Right atrium auricular region (tissue), 2 donors: ENCODE data around the gene PRKCH. TPM values are rescaled to one million over a fixed set of nuclear protein-coding genes. Genes with fewer than 3 reads are reported as not detected.
"Not testable (repeated sequence)": the region's sequence is repeated elsewhere in the genome, so short reads cannot be mapped to it uniquely, and the experiment has no call there.

Experiments
- DNase-seq: peaks from one replicate; pipeline ENCODE4 v3.0.0-alpha.2; 2019; ENCODE audit warnings: low spot score
- H3K27ac ChIP-seq, 2 donors: fragments of 200-600 bp; sonication (generic); 1 replicate in 1 of 2; 2 replicates in 1 of 2; pipeline ENCODE4 v1.5.1; 2016 to 2019
- H3K27me3 ChIP-seq, 2 donors: fragments of 200-600 bp; sonication (generic); one replicate each; pipeline versions ENCODE4 v1.5.1 to v1.6.0; 2017 to 2019
- H3K36me3 ChIP-seq: fragments of 200-600 bp; sonication (generic); one replicate; pipeline ENCODE4 v1.5.1; 2016
- H3K4me1 ChIP-seq, 2 donors: fragments of 200-600 bp; sonication (generic); one replicate each; pipeline versions ENCODE4 v1.5.1 to v1.6.0; 2017 to 2019
- H3K4me3 ChIP-seq, 2 donors: fragments of 200-600 bp; sonication (generic); 1 replicate in 1 of 2; 2 replicates in 1 of 2; pipeline ENCODE4 v1.5.1; 2017 to 2019; ENCODE audit warnings: mild to moderate bottlenecking in 1 of 2, moderate library complexity in 1 of 2
- H3K9me3 ChIP-seq, 2 donors: fragments of 200-600 bp; sonication (generic); one replicate each; pipeline ENCODE4 v1.5.1; 2019
- total RNA-seq, 2 donors: library from RNA; depleted of rRNA; stranded (reverse); fragments of >200 nt; gene quantifications; one replicate each; pipeline ENCODE4 v1.1.0, GENCODE V29; 2016
- TF ChIP-seq, protein P1 (sequence below), 2 donors: fragments of 200-600 bp; sonication (generic); IDR thresholded peaks; one replicate each; pipeline ENCODE4 v1.5.1; 2019; ENCODE audit warnings: antibody characterized with exemption in 2 of 2

Gene PRKCH
- total RNA-seq, 2 donors from 2014 or later: 24.9 to 40.3 TPM

DNA sequence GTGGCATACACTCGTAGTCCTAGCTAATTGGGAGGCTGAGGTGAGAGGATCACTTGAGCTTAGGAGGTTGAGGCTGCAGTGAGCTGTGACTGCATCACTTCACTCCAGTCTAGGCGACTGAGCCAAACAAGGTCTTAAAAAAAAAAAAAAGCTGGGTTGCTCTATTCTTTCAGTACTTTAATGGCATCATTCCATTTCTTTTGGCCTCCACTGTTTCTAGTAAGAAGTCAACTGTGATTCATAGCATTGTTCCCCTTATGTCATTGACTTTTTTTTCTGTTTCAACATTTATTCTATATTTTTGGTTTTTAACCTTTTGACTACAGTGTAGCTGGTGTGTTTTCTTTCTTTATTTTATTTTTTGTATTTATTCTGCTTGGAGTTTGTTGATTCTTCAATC lies 16.7 kb upstream of the PRKCH start:
- TF ChIP-seq, protein P1, sequence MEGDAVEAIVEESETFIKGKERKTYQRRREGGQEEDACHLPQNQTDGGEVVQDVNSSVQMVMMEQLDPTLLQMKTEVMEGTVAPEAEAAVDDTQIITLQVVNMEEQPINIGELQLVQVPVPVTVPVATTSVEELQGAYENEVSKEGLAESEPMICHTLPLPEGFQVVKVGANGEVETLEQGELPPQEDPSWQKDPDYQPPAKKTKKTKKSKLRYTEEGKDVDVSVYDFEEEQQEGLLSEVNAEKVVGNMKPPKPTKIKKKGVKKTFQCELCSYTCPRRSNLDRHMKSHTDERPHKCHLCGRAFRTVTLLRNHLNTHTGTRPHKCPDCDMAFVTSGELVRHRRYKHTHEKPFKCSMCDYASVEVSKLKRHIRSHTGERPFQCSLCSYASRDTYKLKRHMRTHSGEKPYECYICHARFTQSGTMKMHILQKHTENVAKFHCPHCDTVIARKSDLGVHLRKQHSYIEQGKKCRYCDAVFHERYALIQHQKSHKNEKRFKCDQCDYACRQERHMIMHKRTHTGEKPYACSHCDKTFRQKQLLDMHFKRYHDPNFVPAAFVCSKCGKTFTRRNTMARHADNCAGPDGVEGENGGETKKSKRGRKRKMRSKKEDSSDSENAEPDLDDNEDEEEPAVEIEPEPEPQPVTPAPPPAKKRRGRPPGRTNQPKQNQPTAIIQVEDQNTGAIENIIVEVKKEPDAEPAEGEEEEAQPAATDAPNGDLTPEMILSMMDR (IDR thresholded peaks at IDR 0.05): no peak
- Histone ChIP-seq H3K36me3 (no peaks in the 10 kb centered on the region), H3K27me3 (no peaks in the 10 kb centered on the region), H3K9me3 (peaks cover 0 to 10% of the 10 kb centered on the region in 2 donors), H3K4me3 (no peak overlapping the region), H3K27ac (no peak overlapping the region), H3K4me1 (no peaks in the 10 kb centered on the region)
- no peak for DNase-seq

DNA sequence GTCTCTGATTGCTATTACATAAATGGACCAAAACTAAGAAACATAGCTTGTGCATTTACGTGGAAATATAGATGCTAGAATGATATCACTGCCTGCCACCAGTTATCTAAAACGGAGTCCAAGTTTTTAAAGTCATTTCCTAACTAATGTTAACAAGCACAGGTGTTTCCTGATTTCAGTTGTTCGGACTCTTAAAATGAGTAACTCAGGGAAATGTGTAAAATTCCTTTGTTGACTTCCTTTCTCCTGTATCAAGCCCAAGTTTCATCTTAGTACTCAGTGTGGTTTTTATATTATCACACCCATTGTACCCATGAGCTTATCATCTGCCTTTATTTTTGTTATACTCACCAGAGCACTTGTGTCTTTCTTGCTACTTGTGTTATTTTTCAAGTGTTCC lies 13.2 kb upstream of the PRKCH start:
- TF ChIP-seq, protein P1 (IDR thresholded peaks at IDR 0.05): no peak
- Histone ChIP-seq H3K4me3 (no peak overlapping the region), H3K27me3 (no peaks in the 10 kb centered on the region), H3K9me3 (peaks cover 0 to 17% of the 10 kb centered on the region in 2 donors), H3K27ac (no peak overlapping the region), H3K4me1 (no peaks in the 10 kb centered on the region), H3K36me3 (no peaks in the 10 kb centered on the region)
- DNase-seq: no peak

DNA sequence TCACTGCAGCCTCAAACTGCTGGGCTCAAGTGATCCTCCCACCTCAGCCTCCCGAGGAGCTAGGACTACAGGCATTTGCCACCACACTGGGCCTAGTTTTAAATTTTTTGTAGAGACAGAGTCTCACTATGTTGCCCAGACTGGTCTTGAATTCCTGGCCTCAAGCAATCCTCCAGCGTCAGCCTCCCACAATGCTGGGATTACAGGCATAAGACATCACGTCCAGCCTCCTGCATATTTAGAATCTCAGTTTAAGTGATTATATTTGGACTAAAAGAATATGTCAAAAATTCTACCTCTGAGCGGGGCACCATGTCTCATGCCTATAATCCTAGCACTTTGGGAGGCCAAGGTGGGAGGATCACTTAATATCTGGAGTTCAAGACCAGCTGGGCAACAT lies 12.7 kb upstream of the PRKCH start:
- DNase-seq, H3K4me1 ChIP-seq, H3K27ac ChIP-seq, H3K27me3 ChIP-seq, H3K36me3 ChIP-seq, H3K4me3 ChIP-seq: not testable (repeated sequence)
- peaks cover 0 to 17% of the 10 kb centered on the region in 2 donors for H3K9me3 ChIP-seq

DNA sequence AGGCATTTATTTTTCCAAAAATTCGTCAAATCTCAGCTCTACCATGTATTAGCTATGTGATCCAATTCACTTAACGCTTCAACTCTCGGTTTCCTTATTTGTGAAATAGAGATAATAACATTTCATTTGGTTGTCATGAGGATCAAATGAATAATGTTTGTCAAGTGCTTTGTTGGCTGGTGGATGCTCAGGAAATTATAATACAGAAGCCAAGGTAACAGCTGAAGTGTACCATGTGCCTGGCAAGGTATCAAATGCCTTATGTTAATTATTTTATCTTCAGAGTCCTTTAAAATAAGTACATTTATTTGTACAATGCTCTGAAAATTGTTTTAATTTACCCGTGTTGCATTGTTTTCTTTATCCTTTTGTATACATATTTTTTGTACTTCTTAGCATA lies 6.1 kb upstream of the PRKCH start:
- Histone ChIP-seq H3K27ac (no peak overlapping the region), H3K36me3 (no peaks in the 10 kb centered on the region), H3K4me1 (no peaks in the 10 kb centered on the region), H3K4me3 (no peak overlapping the region), H3K9me3 (peaks cover 0 to 6% of the 10 kb centered on the region in 2 donors), H3K27me3 (no peaks in the 10 kb centered on the region)
- no peak for DNase-seq
- TF ChIP-seq, protein P1 (IDR thresholded peaks at IDR 0.05): no peak

DNA sequence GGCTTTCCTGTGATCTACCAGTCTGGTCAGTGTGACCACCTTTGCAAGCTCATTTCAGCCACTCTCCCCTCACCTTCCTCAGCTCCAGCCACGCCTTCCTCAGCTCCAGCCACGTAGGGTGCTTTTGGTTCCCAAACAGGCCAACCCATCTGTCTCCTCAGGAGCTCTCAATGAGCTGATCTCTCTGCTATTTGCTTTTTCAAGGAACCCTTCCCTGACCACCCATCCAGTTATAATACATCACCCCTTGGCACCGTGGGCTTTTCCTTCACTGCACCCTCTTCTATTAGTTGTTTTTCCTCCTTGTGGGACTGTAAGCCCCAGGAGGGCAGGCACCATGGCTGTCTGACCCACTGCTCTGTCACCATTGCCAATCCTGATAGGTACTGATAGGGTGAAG lies 2.3 kb upstream of the PRKCH start:
- Histone ChIP-seq H3K27me3 (no peaks in the 10 kb centered on the region), H3K4me3 (no peak overlapping the region), H3K36me3 (no peaks in the 10 kb centered on the region), H3K27ac (no peak overlapping the region), H3K9me3 (no peaks in the 10 kb centered on the region), H3K4me1 (peaks cover 0 to 19% of the 10 kb centered on the region in 2 donors)
- no peak for DNase-seq
- TF ChIP-seq, protein P1 (IDR thresholded peaks at IDR 0.05): no peak

DNA sequence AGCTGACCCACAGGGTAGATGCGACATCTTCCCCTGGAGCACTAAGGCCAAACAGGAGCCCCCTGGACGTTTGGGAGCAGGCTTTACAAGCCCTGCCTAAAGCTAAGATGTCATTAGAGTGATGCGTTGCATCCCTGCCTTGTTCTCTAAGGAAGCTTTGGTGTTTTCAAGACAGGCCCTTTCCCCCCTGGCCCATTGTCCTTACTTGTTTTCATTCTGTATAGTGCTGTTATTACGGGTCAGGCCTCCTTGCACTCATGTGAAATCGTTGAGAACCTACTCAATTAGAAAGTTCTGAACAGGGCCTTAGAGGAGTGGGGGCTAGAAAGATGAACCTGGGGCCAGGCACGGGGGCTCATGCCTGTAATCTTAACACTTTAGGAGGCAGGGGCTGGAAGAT lies 1.7 kb upstream of the PRKCH start:
- Histone ChIP-seq H3K9me3 (no peaks in the 10 kb centered on the region), H3K36me3 (no peaks in the 10 kb centered on the region), H3K27ac (no peak overlapping the region), H3K4me1 (peaks cover 0 to 19% of the 10 kb centered on the region in 2 donors), H3K27me3 (no peaks in the 10 kb centered on the region), H3K4me3 (no peak overlapping the region)
- no peak for DNase-seq
- TF ChIP-seq, protein P1 (IDR thresholded peaks at IDR 0.05): no peak

DNA sequence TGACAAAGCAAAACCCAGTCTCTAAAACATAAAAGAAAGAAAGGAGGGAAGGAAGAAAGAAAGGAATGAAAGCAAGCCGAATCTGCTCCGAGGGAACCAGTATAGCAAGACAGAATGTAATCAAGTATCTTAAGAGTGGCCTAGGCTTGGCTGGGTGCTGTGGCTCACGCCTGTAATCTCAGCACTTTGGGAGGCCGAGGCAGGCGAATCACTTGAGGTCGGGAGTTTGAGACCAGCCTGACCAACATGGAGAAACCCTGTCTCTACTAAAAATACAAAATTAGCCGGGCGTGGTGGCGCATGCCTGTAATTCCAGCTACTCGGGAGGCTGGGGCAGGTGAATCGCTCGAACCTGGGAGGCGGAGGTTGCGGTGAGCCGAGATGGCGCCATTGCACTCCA lies 1.2 kb upstream of the PRKCH start:
- H3K9me3 ChIP-seq, H3K36me3 ChIP-seq, H3K27me3 ChIP-seq, H3K27ac ChIP-seq, DNase-seq, H3K4me3 ChIP-seq: not testable (repeated sequence)
- H3K4me1 ChIP-seq: peaks cover 0 to 19% of the 10 kb centered on the region in 2 donors
